NB4 (cell line): ENCODE results near the gene LTV1.
"Not testable (repeated sequence)": the region's sequence is repeated elsewhere in the genome, so short reads cannot be mapped to it uniquely, and the experiment has no call there.

Experiments used
- DNase-seq: peaks from one replicate; pipeline ENCODE4 v3.0.0; 2010; ENCODE audit warnings: low read depth
- H3K4me3 ChIP-seq: one replicate; pipeline ENCODE4 v1.5.1; 2011; ENCODE audit warnings: mild to moderate bottlenecking, low read depth, low read length, moderate library complexity
- MYC ChIP-seq: IDR thresholded peaks from 2 replicates; pipeline ENCODE4 v1.6.1; 2011; ENCODE audit warnings: low read depth, low read length
- POLR2A ChIP-seq: IDR thresholded peaks from 2 replicates; pipeline ENCODE4 v1.6.1; 2011; ENCODE audit warnings: mild to moderate bottlenecking; ENCODE audit not compliant: insufficient read length; ENCODE audit errors: extremely low read depth
- TF ChIP-seq, protein P1 (sequence below): IDR thresholded peaks from one replicate; pipeline ENCODE4 v1.5.1; 2012; ENCODE audit warnings: low read depth, low read length
- TF ChIP-seq, protein P2 (sequence below): IDR thresholded peaks from 2 replicates; pipeline ENCODE4 v1.6.1; 2011; ENCODE audit warnings: low read depth, low read length

The LTV1 gene

GRCh38 chr6:143842902-143843676 lies at the start of gene LTV1:
Gene LTV1 (plus strand): TSS chr6:143843338. CDS start chr6:143843478, 140 bp downstream.
- TF ChIP-seq, protein P1, sequence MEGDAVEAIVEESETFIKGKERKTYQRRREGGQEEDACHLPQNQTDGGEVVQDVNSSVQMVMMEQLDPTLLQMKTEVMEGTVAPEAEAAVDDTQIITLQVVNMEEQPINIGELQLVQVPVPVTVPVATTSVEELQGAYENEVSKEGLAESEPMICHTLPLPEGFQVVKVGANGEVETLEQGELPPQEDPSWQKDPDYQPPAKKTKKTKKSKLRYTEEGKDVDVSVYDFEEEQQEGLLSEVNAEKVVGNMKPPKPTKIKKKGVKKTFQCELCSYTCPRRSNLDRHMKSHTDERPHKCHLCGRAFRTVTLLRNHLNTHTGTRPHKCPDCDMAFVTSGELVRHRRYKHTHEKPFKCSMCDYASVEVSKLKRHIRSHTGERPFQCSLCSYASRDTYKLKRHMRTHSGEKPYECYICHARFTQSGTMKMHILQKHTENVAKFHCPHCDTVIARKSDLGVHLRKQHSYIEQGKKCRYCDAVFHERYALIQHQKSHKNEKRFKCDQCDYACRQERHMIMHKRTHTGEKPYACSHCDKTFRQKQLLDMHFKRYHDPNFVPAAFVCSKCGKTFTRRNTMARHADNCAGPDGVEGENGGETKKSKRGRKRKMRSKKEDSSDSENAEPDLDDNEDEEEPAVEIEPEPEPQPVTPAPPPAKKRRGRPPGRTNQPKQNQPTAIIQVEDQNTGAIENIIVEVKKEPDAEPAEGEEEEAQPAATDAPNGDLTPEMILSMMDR, result no peak
- peak; percentile 77 for TF ChIP-seq POLR2A
- peak; percentile 86 for TF ChIP-seq MYC
- TF ChIP-seq, protein P2, sequence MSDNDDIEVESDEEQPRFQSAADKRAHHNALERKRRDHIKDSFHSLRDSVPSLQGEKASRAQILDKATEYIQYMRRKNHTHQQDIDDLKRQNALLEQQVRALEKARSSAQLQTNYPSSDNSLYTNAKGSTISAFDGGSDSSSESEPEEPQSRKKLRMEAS, result peak; percentile 95
- DNase-seq, result peak; percentile 98
- H3K4me3 ChIP-seq, result peak within 1 kb of the TSS; percentile 86

DNA sequence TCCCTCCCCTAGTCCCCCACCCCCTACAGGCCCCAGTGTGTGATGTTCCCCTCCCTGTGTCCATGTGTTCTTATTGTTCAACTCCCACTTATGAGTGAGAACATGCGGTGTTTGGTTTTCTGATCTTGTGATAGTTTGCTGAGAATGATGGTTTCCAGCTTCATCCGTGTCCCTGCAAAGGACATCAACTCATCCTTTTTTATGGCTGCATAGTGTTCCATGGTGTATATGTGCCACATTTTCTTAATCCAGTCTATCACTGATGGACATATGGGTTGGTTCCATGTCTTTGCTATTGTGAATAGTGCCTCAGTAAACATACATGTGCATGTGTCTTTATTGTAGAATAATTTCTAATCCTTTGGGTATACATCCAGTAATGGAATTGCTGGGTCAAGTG lies 46.6 kb upstream of the LTV1 start:
- H3K4me3 ChIP-seq, result not testable (repeated sequence)

DNA sequence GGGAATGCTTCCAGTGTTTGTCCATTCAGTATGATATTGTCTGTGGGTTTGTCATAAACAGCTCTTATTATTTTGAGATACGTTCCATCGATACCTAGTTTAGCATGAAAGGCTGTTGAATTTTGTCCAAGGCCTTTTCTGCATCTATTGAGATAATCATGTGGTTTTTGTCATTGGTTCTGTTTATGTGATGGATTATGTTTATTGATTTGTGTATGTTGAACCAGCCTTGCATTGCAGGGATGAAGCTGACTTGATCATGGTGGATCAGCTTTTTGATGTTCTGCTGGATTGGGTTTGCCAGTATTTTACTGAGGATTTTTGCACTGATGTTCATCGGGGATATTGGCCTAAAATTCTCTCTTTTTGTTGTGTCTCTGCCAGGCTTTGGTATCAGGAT lies 44.7 kb upstream of the LTV1 start:
- not testable (repeated sequence) for DNase-seq, H3K4me3 ChIP-seq

More for the DNA sequence above, 46.6 kb upstream of the LTV1 start:
- not testable (repeated sequence) for DNase-seq

DNA sequence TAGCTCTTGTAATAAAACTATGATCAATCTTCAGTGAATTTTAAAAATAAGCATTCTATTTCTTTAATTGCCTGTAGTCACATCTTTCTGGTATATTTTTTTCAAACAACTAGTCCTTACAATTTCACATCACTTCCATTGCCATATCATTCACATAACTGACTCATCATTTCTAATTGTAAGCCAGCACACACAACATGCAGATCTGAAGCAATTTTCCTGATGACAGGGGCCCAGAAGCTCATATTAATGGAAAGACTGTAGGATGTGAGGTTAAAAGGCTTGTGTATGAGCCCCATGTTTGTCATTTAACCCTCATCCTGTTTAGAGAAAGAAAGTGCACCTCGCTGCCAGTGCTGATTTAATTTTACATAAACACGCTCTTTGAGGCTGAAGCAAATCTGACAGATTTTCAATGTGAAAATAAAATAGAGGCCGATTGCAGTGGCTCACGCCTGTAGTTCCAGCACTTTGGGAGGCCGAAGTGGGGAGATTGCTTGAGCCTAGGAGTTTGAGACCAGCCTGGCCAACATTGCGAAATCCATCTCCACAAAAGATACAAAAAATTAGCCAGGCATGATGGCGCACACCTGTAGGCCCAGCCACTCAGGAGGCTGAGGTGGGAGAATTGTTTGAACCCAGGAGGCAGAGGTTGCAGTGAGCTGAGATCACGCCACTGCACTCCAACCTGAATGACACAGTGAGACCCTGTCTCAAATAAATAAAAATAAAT lies 40.1 kb upstream of the LTV1 start:
- no peak overlapping the region for H3K4me3 ChIP-seq
- TF ChIP-seq, protein P2, result no peak
- TF ChIP-seq POLR2A (no peak), MYC (no peak)
- TF ChIP-seq, protein P1, result no peak
- no peak for DNase-seq

GRCh38 chr6:143803769-143804568 lies 39.2 kb upstream of the LTV1 start:
- TF ChIP-seq, protein P1, result no peak
- no peak for DNase-seq
- H3K4me3 ChIP-seq, result no peak overlapping the region

GRCh38 chr6:143804835-143805239 lies 38.3 kb upstream of the LTV1 start:
- peak; percentile 12 for DNase-seq
- no peak for TF ChIP-seq POLR2A
- TF ChIP-seq, protein P1, result no peak
- TF ChIP-seq, protein P2, result no peak
- TF ChIP-seq MYC, result no peak
- H3K4me3 ChIP-seq, result no peak overlapping the region
